HCT116 (cell line): ENCODE results near the gene DOCK4.

Experiments
- CEBPB ChIP-seq: IDR thresholded peaks from 2 replicates; pipeline ENCODE4 v1.6.1; 2012; ENCODE audit warnings: low read depth
- CTCF ChIP-seq, 3 experiments: fragments of 200-600 bp in 1 of 3; sonication (generic) in 1 of 3; IDR thresholded peaks in 2 of 3; conservative IDR thresholded peaks in 1 of 3; 2 replicates each; pipeline ENCODE4 v1.5.1; 2012 to 2017; ENCODE audit warnings: low read depth in 2 of 3, low read length in 2 of 3, antibody characterized with exemption in 1 of 3, borderline replicate concordance in 1 of 3, control low read depth in 1 of 3, mild to moderate bottlenecking in 1 of 3, mixed read lengths in 1 of 3, mixed run types in 1 of 3, moderate library complexity in 1 of 3; ENCODE audit not compliant: insufficient read depth in 1 of 3
- EGR1 ChIP-seq: IDR thresholded peaks from 2 replicates; pipeline ENCODE4 v1.6.1; 2012; ENCODE audit warnings: low read depth
- ELF1 ChIP-seq: IDR thresholded peaks from 2 replicates; pipeline ENCODE4 v1.6.1; 2012; ENCODE audit warnings: low read depth, borderline replicate concordance
- SP1 ChIP-seq: IDR thresholded peaks from 2 replicates; pipeline ENCODE4 v1.6.1; 2012; ENCODE audit warnings: low read depth
- SRF ChIP-seq: IDR thresholded peaks from 2 replicates; pipeline ENCODE4 v1.6.1; 2012; ENCODE audit warnings: low read depth
- ZNF274 ChIP-seq: fragments of 200-500 bp; sonication (Bioruptor generic); IDR thresholded peaks from 2 replicates; pipeline ENCODE4 v1.6.1; 2014; ENCODE audit warnings: mild to moderate bottlenecking, low read depth, low read length, inconsistent platforms

- no peak for TF ChIP-seq CTCF (IDR thresholded peaks at IDR 0.05 in 2 of 3, conservative IDR thresholded peaks at IDR 0.05 in 1 of 3; ENCODE audit: borderline replicate concordance in 1 of 3, insufficient read depth in 1 of 3, low read depth in 2 of 3, low read length in 2 of 3)
- TF ChIP-seq SRF = no peak
- no peak for TF ChIP-seq EGR1
- no peak for TF ChIP-seq ZNF274
- TF ChIP-seq SP1 = no peak
- TF ChIP-seq CEBPB = no peak
- no peak for TF ChIP-seq ELF1
These were observed 134.3 kb downstream of the DOCK4 start for GRCh38 chr7:112071856-112072255.
